K562 (cell line): ENCODE measurements around the gene CNGA1. TPM values are rescaled to one million over a fixed set of nuclear protein-coding genes. Genes with fewer than 3 reads are reported as not detected.

Experiments used
- ATAC-seq: fragments of 200-7000 bp; cut with Tn5 transposase; 3 replicates; pipeline ENCODE4 v1.9.1; 2020; ENCODE audit warnings: moderate library complexity
- BruUV-seq: library from RNA; stranded (reverse); fragments of 400-500 nt; replicated peaks from 2 replicates; lab custom pipeline; 2021; lab: Mats Ljungman, UMichigan
- CTCF ChIA-PET: fragments of 300-600 bp; formaldehyde crosslinking; extraction: SDS; loops from one replicate; lab custom pipeline; 2021; ENCODE audit warnings: low intra/inter-chr PET ratio; lab: Yijun Ruan, JAX
- POLR2A ChIA-PET: fragments of 300-600, 350-650 bp; sonication (Branson Sonifier 250); formaldehyde crosslinking; extraction: SDS; loops from one replicate; lab custom pipeline; 2021; ENCODE audit warnings: antibody characterized with exemption, inconsistent platforms; lab: Yijun Ruan, JAX
- DNase-seq, 4 experiments: peaks; one replicate each; pipeline versions ENCODE4 v3.0.0 to v3.0.0-alpha.2; 2011 to 2018; ENCODE audit warnings: low spot score in 3 of 4, mixed read lengths in 3 of 4; ENCODE audit errors: extremely low read depth in 1 of 4
- FAIRE-seq: peaks from 2 replicates; lab custom pipeline; 2011; peaks lifted over from hg19 to GRCh38; lab: Jason Lieb, UNC
- H2AFZ ChIP-seq: 2 replicates; pipeline ENCODE4 v1.6.0; 2011; ENCODE audit warnings: low read depth, low read length, control low read depth, inconsistent platforms
- H3K27ac ChIP-seq: fragments of 200-600 bp; 3 replicates; pipeline ENCODE4 v1.8.0; 2011; ENCODE audit warnings: low read depth, mild to moderate bottlenecking, control low read depth, inconsistent platforms, low read length, moderate library complexity, mixed read lengths; ENCODE audit errors: extremely low read depth
- H3K27me3 ChIP-seq, 2 experiments: fragments of 300-600 bp in 1 of 2; 2 replicates in 1 of 2; 3 replicates in 1 of 2; pipeline versions ENCODE4 v1.6.0 to v1.8.0; 2011; ENCODE audit warnings: inconsistent platforms in 2 of 2, low read length in 2 of 2, mild to moderate bottlenecking in 1 of 2, mixed read lengths in 1 of 2, moderate library complexity in 1 of 2; ENCODE audit not compliant: control insufficient read depth in 2 of 2, insufficient read depth in 2 of 2
- H3K36me3 ChIP-seq: fragments of 300-600 bp; 3 replicates; pipeline ENCODE4 v1.8.0; 2011; ENCODE audit warnings: mild to moderate bottlenecking, low read length, inconsistent platforms; ENCODE audit not compliant: control insufficient read depth, insufficient read depth
- H3K4me1 ChIP-seq, 2 experiments: fragments of 200-600 bp in 1 of 2; replicated peaks in 1 of 2; 2 replicates in 1 of 2; 3 replicates in 1 of 2; pipeline versions ENCODE4 v1.5.1 to v1.8.0; 2011; ENCODE audit warnings: inconsistent platforms in 2 of 2, low read length in 2 of 2, mild to moderate bottlenecking in 1 of 2, mixed read lengths in 1 of 2, moderate library complexity in 1 of 2; ENCODE audit not compliant: control insufficient read depth in 2 of 2, insufficient read depth in 2 of 2
- H3K4me2 ChIP-seq: 2 replicates; pipeline ENCODE4 v1.6.1; 2011; ENCODE audit warnings: low read length, control low read depth, inconsistent platforms, mixed read lengths; ENCODE audit not compliant: insufficient read depth
- H3K4me3 ChIP-seq: fragments of 200-600 bp; sonication (generic), shearing (Covaris generic); 2 replicates; pipeline ENCODE4 v1.5.1; 2016; ENCODE audit warnings: control low read depth, inconsistent platforms
- H3K79me2 ChIP-seq: fragments of 200-600 bp; 3 replicates; pipeline ENCODE4 v1.8.0; 2011; ENCODE audit warnings: low read length, inconsistent platforms; ENCODE audit not compliant: control insufficient read depth, insufficient read depth
- H3K9ac ChIP-seq, 2 experiments: 2 replicates each; pipeline versions ENCODE4 v1.6.0 to v1.6.1; 2011; ENCODE audit warnings: low read depth in 2 of 2, low read length in 2 of 2, control low read depth in 1 of 2, inconsistent platforms in 1 of 2, mild to moderate bottlenecking in 1 of 2, mixed read lengths in 1 of 2; ENCODE audit not compliant: insufficient read depth in 1 of 2
- H3K9me1 ChIP-seq: one replicate; pipeline ENCODE4 v1.6.0; 2011; ENCODE audit warnings: inconsistent platforms, mild to moderate bottlenecking, low read length, moderate library complexity; ENCODE audit not compliant: control insufficient read depth, insufficient read depth
- H3K9me3 ChIP-seq: replicated peaks from 2 replicates; pipeline ENCODE4 v1.5.1; 2011; ENCODE audit warnings: low read depth, low read length, inconsistent platforms; ENCODE audit not compliant: control insufficient read depth, insufficient read depth
- H4K20me1 ChIP-seq: replicated peaks from 2 replicates; pipeline ENCODE4 v1.6.1; 2011; ENCODE audit warnings: low read length, inconsistent platforms, mixed read lengths; ENCODE audit not compliant: control insufficient read depth, insufficient read depth
- C11orf30 ChIP-seq: fragments of 450-650 bp; IDR thresholded peaks from 2 replicates; pipeline ENCODE4 v1.6.1; 2016; ENCODE audit warnings: low read depth, mild to moderate bottlenecking
- CBX8 ChIP-seq: fragments of 200-600 bp; sonication (generic); IDR thresholded peaks from 2 replicates; pipeline ENCODE4 v1.6.1; 2012; ENCODE audit warnings: borderline replicate concordance, mixed run types, low read depth, mild to moderate bottlenecking, moderate library complexity, mixed read lengths, low read length, control low read depth, inconsistent platforms; ENCODE audit not compliant: poor library complexity, severe bottlenecking; ENCODE audit errors: extremely low read depth
- CC2D1A ChIP-seq: fragments of 450-650 bp; IDR thresholded peaks from 2 replicates; pipeline ENCODE4 v1.6.1; 2017; ENCODE audit warnings: mild to moderate bottlenecking
- CREBBP ChIP-seq: IDR thresholded peaks from one replicate; pipeline ENCODE4 v1.6.1; 2012; ENCODE audit warnings: low read depth, mild to moderate bottlenecking, control low read depth, inconsistent platforms, low read length
- GTF2F1 ChIP-seq: IDR thresholded peaks from 2 replicates; pipeline ENCODE4 v1.6.1; 2011; ENCODE audit warnings: low read depth, low read length, improper control_type of control experiment
- HNRNPUL1 ChIP-seq: fragments of 200-400 bp; formaldehyde crosslinking; IDR thresholded peaks from 2 replicates; pipeline ENCODE4 v1.6.1; 2017; ENCODE audit warnings: low read length
- KLF10 ChIP-seq: fragments of 250-450 bp; sonication (Bioruptor Pico); IDR thresholded peaks from 2 replicates; pipeline ENCODE4 v1.6.1; 2021; ENCODE audit warnings: matching md5 sums
- SMARCB1 ChIP-seq: IDR thresholded peaks from 2 replicates; pipeline ENCODE4 v1.6.1; 2011; ENCODE audit warnings: improper control_type of control experiment, low read depth; ENCODE audit not compliant: insufficient read length
- SRSF3 ChIP-seq: fragments of 200-400 bp; formaldehyde crosslinking; IDR thresholded peaks from 2 replicates; pipeline ENCODE4 v1.6.1; 2016; ENCODE audit warnings: mild to moderate bottlenecking, low read length, moderate library complexity; ENCODE audit not compliant: insufficient read depth
- U2AF2 ChIP-seq: fragments of 200-400 bp; formaldehyde crosslinking; optimal IDR thresholded peaks from 2 replicates; pipeline ENCODE3; 2017; ENCODE audit warnings: low read depth, mild to moderate bottlenecking, low read length
- ZNF224 ChIP-seq: sonication (generic); formaldehyde crosslinking; IDR thresholded peaks from 2 replicates; pipeline ENCODE4 v1.8.0; 2022; ENCODE audit warnings: mild to moderate bottlenecking, missing genetic modification reagents
- WGBS: fragments of 100-300 bp; shearing (Covaris generic); methylation state at CpG from one replicate; pipeline ENCODE4 v1.1.6; 2016; ENCODE audit warnings: low coverage, mixed read lengths; ENCODE audit not compliant: insufficient coverage; ENCODE audit errors: missing lambda C conversion rate; 5-methylcytosine and 5-hydroxymethylcytosine counted together
- in situ Hi-C: fragments of 300-500 bp; cut with MboI; formaldehyde crosslinking; loops from 4 replicates; pipeline ENCODE4 v1.15.0; 2018; ENCODE audit warnings: inconsistent platforms, mixed read lengths
- intact Hi-C: fragments of 100-400 bp; cut with micrococcal nuclease; formaldehyde crosslinking; loops from 2 replicates; pipeline ENCODE4 v1.14.2; 2022
- polyA plus RNA-seq, 8 experiments: library from polyadenylated mRNA; depleted of rRNA in 4 of 8; stranded (reverse) in 5 of 8; unstranded in 3 of 8; fragments of >200 nt; fragmentation: Nextera tagmentation in 2 of 8; fragmentation: Illumina TruSeq in 1 of 8; extraction: Ambion mirVana in 2 of 8; extraction: Trizol in 1 of 8; gene quantifications; 2 replicates each; pipeline versions ENCODE4 v1.2.1 to v1.2.3, GENCODE V29; 2011 to 2014; ENCODE audit warnings: inconsistent platforms in 1 of 8, missing spikeins in 1 of 8
- total RNA-seq, 7 experiments: library from RNA; depleted of rRNA in 6 of 7; stranded (reverse); fragments of >200 nt in 6 of 7; fragmentation: Illumina TruSeq in 2 of 7; extraction: Trizol in 2 of 7; gene quantifications; 2 replicates each; pipeline versions ENCODE4 v1.2.1 to v1.2.3, GENCODE V29; 2011 to 2021; ENCODE audit warnings: low replicate concordance in 1 of 7
- TF ChIP-seq, protein P1 (sequence below): fragments of 200-800 bp; sonication (Bioruptor generic); IDR thresholded peaks from 2 replicates; pipeline ENCODE4 v1.6.1; 2016; ENCODE audit warnings: missing genetic modification characterization, missing compliant biosample characterization
- TF ChIP-seq, protein P2 (sequence below), 2 experiments: fragments of 450-650 bp; IDR thresholded peaks; 2 replicates each; pipeline ENCODE4 v1.6.1; 2018; ENCODE audit warnings: mild to moderate bottlenecking in 2 of 2, low read depth in 1 of 2; ENCODE audit not compliant: partially characterized antibody in 2 of 2

CNGA1 gene
- total and polyA plus RNA-seq, 9 of the 15 experiments (the other 6 are each of a cell fraction or from before 2014, with no cell fraction given): 0.03 to 0.29 (median 0.04) TPM; not detected in 5

- DNase-seq: no peak
- Histone ChIP-seq H3K4me3 (no peak overlapping the region), H3K27ac (no peak overlapping the region), H3K27me3 (no peaks in the 10 kb centered on the region), H4K20me1 (no peaks in the 10 kb centered on the region), H3K9ac (no peak overlapping the region), H3K79me2 (no peaks in the 10 kb centered on the region), H2AFZ (no peak overlapping the region), H3K4me2 (no peak overlapping the region), H3K36me3 (peaks cover 87% of the 10 kb centered on the region), H3K4me1 (no peaks in the 10 kb centered on the region), H3K9me3 (no peaks in the 10 kb centered on the region), H3K9me1 (no peaks in the 10 kb centered on the region)
- ChIA-PET CTCF (interaction anchor here (0.7 kb wide), 1 partner anchor 10 kb away, joined by 3 read pairs; no protein-coding TSS in a partner anchor), POLR2A (interaction anchor here (0.7 to 1.0 kb wide), 2 partner anchors 10 to 15 kb away, joined by 3 to 4 read pairs; partner anchors contain the start of gene NFXL1)
- 57% methylated on average over 1 of the region's 1 CpG for WGBS
- no peak for ATAC-seq
- no TSS peak for BruUV-seq
- intact Hi-C loops (no loop called here), in situ Hi-C loops (no loop called here)
- FAIRE-seq: no peak
- no peak for TF ChIP-seq GTF2F1
- no peak for TF ChIP-seq C11orf30
- no peak for TF ChIP-seq SRSF3
- TF ChIP-seq CC2D1A: no peak
- TF ChIP-seq U2AF2: no peak
- TF ChIP-seq, protein P1, sequence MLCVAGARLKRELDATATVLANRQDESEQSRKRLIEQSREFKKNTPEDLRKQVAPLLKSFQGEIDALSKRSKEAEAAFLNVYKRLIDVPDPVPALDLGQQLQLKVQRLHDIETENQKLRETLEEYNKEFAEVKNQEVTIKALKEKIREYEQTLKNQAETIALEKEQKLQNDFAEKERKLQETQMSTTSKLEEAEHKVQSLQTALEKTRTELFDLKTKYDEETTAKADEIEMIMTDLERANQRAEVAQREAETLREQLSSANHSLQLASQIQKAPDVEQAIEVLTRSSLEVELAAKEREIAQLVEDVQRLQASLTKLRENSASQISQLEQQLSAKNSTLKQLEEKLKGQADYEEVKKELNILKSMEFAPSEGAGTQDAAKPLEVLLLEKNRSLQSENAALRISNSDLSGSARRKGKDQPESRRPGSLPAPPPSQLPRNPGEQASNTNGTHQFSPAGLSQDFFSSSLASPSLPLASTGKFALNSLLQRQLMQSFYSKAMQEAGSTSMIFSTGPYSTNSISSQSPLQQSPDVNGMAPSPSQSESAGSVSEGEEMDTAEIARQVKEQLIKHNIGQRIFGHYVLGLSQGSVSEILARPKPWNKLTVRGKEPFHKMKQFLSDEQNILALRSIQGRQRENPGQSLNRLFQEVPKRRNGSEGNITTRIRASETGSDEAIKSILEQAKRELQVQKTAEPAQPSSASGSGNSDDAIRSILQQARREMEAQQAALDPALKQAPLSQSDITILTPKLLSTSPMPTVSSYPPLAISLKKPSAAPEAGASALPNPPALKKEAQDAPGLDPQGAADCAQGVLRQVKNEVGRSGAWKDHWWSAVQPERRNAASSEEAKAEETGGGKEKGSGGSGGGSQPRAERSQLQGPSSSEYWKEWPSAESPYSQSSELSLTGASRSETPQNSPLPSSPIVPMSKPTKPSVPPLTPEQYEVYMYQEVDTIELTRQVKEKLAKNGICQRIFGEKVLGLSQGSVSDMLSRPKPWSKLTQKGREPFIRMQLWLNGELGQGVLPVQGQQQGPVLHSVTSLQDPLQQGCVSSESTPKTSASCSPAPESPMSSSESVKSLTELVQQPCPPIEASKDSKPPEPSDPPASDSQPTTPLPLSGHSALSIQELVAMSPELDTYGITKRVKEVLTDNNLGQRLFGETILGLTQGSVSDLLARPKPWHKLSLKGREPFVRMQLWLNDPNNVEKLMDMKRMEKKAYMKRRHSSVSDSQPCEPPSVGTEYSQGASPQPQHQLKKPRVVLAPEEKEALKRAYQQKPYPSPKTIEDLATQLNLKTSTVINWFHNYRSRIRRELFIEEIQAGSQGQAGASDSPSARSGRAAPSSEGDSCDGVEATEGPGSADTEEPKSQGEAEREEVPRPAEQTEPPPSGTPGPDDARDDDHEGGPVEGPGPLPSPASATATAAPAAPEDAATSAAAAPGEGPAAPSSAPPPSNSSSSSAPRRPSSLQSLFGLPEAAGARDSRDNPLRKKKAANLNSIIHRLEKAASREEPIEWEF (CRISPR knock-in tag): no peak
- TF ChIP-seq, protein P2, sequence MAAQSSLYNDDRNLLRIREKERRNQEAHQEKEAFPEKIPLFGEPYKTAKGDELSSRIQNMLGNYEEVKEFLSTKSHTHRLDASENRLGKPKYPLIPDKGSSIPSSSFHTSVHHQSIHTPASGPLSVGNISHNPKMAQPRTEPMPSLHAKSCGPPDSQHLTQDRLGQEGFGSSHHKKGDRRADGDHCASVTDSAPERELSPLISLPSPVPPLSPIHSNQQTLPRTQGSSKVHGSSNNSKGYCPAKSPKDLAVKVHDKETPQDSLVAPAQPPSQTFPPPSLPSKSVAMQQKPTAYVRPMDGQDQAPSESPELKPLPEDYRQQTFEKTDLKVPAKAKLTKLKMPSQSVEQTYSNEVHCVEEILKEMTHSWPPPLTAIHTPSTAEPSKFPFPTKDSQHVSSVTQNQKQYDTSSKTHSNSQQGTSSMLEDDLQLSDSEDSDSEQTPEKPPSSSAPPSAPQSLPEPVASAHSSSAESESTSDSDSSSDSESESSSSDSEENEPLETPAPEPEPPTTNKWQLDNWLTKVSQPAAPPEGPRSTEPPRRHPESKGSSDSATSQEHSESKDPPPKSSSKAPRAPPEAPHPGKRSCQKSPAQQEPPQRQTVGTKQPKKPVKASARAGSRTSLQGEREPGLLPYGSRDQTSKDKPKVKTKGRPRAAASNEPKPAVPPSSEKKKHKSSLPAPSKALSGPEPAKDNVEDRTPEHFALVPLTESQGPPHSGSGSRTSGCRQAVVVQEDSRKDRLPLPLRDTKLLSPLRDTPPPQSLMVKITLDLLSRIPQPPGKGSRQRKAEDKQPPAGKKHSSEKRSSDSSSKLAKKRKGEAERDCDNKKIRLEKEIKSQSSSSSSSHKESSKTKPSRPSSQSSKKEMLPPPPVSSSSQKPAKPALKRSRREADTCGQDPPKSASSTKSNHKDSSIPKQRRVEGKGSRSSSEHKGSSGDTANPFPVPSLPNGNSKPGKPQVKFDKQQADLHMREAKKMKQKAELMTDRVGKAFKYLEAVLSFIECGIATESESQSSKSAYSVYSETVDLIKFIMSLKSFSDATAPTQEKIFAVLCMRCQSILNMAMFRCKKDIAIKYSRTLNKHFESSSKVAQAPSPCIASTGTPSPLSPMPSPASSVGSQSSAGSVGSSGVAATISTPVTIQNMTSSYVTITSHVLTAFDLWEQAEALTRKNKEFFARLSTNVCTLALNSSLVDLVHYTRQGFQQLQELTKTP (IDR thresholded peaks at IDR 0.05; ENCODE audit: low read depth in 1 of 2, partially characterized antibody in 2 of 2): no peak
- no peak for TF ChIP-seq CBX8
- no peak for TF ChIP-seq KLF10 (CRISPR knock-in tag)
- TF ChIP-seq ZNF224: no peak
- no peak for TF ChIP-seq HNRNPUL1
- no peak for TF ChIP-seq SMARCB1
- TF ChIP-seq CREBBP: no peak
Observed at GRCh38 chr4:47899639-47900038, 116.8 kb downstream of the CNGA1 start.
